HL-60/S4 treated with phorbol 12-myristate 13-acetate at 8.2 ng/mL for 4 days and 3 days (cell line): ENCODE results near the gene GSDMA.
"Not testable (repeated sequence)": the region's sequence is repeated elsewhere in the genome, so short reads cannot be mapped to it uniquely, and the experiment has no call there.

Source experiments
- in situ Hi-C: fragments of 300-500 bp; cut with MboI; formaldehyde crosslinking; loops from 2 replicates; pipeline ENCODE4 v1.15.0; 2022; ENCODE audit warnings: low sequenced_read_pairs

GSDMA gene

GRCh38 chr17:39928858-39929645 is 33.8 kb upstream of the GSDMA start:
- in situ Hi-C loops = no loop called here

GRCh38 chr17:39929646-39930407 is 33.0 kb upstream of the GSDMA start:
- in situ Hi-C loops = no loop called here

- in situ Hi-C loops = no loop called here
Measured at GRCh38 chr17:39933912-39934311, 28.9 kb upstream of the GSDMA start.

DNA sequence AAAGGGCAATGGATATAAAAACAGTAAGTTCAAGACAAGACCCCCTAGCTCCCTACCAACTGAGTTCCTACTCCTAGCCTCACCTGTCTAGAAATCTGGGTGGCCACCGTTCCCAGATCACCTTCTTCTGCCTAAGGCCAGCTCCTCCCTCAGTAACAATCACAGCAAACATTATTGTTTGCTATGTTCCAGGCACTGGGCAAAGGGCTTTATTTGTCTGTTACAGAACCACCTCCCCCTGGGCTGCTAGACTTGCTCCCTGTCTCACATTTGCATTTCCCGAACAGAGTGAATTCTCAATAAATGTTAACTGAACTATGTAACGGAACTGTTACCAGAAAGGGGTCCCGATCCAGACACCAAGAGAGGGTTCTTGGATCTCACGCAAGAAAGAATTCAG is 28.5 kb upstream of the GSDMA start:
- in situ Hi-C loops = no loop called here

DNA sequence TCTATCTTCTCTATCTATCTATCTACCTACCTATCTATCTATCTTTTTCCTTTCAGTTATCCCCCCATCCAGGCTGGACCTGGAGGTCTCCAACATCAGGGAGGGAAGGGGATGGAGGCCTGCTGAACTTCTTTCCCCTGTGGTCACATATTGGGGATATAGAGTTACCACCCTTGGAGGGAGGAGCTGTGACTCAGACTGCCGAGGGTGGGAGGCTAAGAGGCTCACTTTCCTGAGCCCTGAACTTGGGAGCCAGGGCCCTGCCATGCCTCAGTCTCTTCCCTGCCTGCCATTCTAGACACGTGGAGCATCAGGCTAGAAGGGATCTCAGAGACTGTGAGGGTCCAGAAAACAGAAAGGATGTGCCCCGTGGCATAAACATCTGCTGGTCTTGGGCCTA is 26.9 kb upstream of the GSDMA start:
- in situ Hi-C loops = no loop called here

DNA sequence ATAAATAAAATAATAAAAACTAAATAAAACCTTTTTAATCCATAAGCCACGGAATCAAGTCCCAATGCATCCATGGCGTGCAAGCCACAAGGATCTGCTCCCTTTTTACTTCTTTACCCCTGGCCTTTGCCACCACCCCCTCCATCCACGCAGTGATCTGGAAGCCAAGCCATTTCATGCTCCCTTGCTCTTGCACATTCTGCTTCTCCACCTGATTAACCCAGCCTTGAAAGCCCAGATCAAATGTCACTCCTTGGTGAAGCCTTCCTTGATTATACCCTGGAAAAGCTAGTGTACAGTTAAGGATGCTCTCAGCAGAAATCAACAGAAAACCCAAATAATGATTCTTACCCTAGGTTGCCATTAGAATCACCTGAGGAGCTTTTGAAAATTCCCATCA is 25.4 kb upstream of the GSDMA start:
- in situ Hi-C loops = no loop called here

- in situ Hi-C loops = no loop called here
Measured at GRCh38 chr17:39938140-39938869, 24.5 kb upstream of the GSDMA start.

DNA sequence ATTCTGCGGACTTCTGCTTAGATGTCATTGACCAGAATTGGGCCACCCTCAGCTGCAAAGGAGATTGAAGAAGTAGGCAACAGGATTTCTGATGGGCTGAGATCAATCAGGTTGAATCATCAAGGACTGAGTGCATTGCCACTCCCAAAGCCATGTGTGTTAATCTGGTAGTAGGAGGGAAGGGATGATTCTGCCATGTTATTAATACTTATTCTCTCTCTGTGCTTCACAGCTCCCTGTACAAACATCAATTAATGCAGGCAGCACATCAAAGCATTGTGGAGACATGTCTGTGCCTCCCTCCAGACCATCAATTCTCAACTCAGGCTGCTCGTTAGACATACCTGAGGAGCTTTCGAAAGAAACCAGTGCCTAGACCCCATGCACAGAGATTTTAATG is 23.7 kb upstream of the GSDMA start:
- in situ Hi-C loops = no loop called here

GRCh38 chr17:39939588-39940419 is 23.0 kb upstream of the GSDMA start:
- in situ Hi-C loops = no loop called here

DNA sequence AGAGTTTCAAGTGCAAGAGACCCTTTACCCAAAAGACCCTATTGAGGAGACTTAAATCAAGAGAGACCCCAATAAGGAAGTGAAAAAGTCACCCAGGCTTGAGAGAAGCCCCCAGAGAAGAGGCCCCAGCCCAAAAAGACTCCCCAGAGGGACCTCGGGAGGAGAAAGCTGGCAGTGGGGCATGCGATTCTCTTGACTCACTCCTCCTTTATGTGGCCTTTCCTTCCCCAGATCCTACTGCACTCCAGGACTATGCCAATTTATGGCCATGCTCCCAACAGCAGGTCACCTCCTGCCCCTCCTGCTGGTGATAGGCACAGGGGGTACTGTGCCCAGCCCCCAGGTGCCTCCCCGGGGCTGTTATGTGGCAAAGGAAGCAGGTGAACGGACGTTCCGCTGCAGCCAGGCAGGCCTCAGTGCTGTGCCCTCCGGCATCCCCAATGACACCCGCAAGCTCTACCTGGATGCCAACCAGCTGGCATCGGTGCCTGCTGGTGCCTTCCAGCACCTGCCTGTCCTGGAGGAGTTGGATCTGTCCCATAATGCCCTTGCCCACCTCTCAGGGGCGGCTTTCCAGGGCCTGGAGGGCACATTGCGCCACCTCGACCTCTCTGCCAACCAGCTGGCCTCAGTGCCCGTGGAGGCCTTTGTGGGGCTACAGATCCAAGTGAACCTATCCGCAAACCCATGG is 19.0 kb upstream of the GSDMA start:
- in situ Hi-C loops = no loop called here

GRCh38 chr17:39944393-39944711 is 18.5 kb upstream of the GSDMA start:
- in situ Hi-C loops = no loop called here

DNA sequence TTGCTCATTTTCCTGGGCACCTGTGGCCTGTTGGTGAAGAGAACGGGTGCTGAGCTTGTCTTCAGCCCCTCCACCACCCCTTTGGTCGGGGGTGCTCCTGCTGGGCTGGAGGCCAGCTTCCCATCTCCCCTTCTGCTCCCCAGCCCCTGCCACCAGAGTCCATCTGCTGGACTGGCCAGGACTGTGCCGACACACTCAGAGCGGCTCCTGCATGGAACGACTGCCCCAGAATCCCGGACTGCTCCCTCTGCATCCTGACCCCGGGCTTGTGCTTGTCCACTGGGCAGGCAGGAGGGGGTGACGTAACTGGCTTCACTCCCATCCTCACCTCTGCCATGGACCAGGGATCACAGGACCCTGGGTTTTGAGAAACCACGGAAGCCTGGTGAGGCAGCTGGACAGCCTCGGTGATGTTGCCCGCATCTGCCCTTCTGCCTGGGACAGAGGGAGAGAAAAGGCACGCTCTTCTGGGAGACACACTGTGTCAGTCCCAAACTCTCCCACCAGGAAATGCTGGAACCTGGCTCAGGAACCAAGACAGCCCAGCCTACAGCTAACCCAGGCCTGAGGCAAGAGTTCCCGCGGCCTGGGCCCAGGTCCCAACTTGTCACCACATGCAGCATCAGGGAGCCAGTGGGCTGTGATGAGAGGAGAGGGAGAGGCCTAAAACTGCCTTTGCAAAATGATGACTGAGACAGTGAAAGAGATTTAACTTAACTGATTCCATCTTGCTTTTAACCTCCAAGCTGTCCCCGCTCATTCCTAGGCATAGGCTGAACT is 16.1 kb upstream of the GSDMA start:
- in situ Hi-C loops = no loop called here

GRCh38 chr17:39948489-39948828 is 14.3 kb upstream of the GSDMA start:
- in situ Hi-C loops = not testable (repeated sequence)

GRCh38 chr17:39949028-39949427 is 13.8 kb upstream of the GSDMA start:
- in situ Hi-C loops = no loop called here

- in situ Hi-C loops = no loop called here
Measured at GRCh38 chr17:39950871-39951348, 11.9 kb upstream of the GSDMA start.

GRCh38 chr17:39951924-39952679 is 10.7 kb upstream of the GSDMA start:
- in situ Hi-C loops = no loop called here

DNA sequence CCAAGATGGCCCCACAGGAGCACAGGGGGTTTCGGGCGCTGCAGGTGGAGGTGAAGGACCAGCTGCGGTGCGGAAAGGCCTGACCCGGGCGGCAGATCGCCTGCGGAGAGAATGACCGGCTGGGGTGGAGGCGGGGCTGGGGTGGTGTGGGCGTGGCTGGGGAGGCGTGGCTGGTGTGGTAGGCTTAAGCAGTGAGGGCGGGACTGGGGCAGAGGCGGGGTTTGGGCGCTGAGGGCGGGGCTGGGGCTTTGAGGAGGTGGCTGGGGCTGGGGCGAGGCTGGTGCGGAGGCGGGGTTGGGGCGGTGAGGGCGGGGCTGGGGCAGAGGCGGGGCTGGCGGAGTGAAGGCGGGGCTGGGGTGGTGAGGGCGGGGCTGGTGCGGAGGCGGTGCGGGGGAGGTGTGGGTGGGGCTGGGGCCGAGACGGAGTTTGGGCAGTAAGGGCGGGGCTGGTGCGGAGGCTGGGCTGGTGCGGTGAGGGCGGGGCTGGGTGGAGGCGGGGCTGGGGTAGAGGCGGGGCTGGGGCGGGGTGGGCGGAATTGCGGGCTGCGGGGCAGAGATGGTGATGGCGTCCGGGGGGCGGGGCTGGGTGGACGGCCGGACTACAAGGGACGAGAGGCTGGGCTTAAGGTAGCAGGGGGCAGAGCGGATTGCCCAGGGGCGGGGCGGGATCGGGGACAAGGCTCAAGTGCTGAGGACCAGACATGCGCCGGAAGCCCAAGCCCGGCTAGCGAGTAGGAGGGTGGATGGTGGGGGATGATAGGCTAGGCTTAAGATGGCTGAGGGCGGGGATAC is 9.9 kb upstream of the GSDMA start:
- in situ Hi-C loops = no loop called here

DNA sequence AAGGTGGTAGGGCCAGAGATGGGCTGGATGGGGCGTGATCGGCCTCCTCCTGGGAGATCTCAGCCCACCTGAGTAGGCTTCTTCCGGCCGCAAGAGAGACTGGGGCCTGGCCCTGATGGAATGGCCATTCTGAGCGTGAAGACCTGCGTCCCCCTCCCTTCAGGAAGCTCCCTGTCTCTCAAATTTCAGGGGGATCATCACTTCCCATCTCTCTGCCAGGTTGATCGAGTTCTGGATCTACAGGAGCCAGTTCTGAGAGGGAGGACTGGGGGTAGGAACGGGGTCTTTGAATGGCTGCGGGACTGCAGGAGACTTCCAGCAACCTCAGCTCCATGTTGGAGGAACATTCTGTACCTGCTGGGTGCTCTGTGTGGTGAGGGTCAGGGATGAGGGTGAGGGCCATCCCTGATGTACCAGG is 9.3 kb upstream of the GSDMA start:
- in situ Hi-C loops = no loop called here
